ENCODE results near the gene GALK2.

Gene GALK2

DNA sequence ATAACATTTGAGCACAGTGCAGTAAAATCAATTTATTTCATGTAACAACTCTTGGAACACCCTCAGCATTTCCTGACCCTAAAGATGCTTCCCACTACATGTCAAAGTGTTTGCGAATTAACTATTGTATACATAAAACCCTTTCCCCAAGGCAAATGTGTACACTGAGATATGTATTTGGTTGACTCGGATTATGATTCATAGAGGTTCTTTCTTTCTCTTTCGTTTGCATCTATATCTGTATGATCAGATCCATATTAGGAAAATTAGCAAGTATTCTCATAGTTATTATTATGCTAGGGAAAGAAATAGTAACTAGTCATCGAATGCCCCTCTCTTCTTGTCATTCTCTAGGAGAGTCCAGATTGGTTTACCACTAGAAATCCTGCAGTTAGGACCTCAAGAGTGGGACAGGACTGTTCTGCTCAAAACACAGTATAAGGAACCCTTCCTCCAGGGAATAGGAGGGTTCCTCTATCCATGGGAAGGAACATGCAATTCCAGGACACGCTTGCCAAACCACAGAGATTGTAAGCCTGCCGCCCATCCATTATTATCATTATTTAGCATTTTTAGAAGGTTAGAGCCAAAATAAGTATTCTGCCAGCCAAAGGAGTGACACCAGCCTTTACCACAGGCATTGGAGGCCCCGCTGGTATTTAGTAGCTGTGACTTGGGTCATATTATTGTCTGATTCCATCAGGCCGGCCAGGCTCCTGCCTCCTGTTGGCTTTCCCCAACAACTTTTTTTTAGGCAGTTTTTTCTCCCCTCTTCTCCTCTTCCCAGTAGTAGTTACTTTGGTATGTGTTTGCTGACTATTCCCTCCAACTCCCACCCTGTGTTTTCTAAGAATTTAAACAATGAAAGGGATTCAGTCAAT is 100.7 kb downstream of the GALK2 start:
- DNase-seq (ENCODE audit: extremely low spot score, insufficient read length, low read depth) (no peak), FAIRE-seq (no peak)

GRCh38 chr15:49273734-49274318 is 103.8 kb downstream of the GALK2 start:
- DNase-seq (ENCODE audit: extremely low spot score, insufficient read length, low read depth) (no peak), FAIRE-seq (no peak)

DNA sequence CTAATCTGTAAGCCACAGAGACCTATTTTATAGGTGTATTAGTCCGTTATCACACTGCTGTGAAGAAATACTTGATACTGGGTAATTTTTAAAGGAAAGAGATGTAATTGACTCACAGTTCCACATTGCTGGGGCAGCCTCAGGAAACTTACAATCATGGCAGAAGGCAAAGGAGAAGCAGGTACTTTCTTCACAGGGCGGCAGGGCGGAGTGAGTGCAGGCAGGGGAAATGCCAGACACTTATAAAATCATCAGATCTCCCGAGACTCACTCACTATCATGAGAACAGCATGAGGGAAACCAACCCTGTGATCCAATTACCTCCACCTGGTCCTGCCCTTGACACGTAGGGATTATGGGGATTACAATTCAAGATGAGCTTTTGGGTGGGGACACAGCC is 108.7 kb downstream of the GALK2 start:
- DNase-seq (ENCODE audit: extremely low spot score, insufficient read length, low read depth) (no peak), FAIRE-seq (no peak)

DNA sequence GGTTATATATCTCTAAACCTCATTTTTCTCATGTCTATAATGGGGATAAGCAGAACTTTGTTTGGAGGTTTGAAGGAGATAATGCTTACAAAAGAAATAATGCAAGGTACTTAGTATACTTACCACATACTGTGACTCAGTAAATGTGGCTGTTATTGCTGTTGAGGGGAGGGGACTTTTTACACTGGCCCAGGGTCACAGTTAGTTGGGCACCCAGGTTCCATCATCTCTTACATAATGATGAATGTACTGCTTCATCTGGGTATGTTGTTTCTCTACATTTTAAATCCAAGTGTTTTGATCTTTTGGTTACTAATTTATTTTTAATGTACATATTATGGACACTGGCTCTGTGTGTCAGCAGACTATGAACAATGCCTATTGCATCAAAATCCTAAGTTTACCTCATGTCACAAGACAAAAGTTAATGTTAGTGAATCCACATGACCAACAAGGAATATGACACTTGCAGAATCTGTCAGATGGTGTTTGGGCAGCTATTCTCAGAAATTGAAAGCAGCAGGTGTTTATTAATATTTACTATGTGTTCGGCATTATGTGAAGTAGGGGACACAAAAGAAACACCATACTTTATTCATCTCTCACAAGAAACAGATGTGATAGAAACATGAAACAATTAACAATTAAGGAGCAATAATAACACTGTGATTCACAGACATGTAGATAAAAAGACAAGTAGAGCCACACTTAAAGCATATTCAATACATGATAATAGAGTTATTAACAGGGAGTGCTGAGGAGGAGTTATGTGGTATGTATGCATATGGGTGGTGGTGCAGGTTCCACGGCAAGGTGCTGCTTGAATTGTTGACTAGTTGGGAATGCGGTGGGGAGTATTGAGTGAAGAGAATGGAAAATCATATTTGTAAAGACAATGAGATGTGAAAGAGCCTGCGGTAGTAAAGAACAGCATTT is 109.7 kb downstream of the GALK2 start:
- no peak for DNase-seq (ENCODE audit: extremely low spot score, insufficient read length, low read depth)
- FAIRE-seq: no peak

- no peak for DNase-seq (ENCODE audit: extremely low spot score, insufficient read length, low read depth)
- no peak for FAIRE-seq
Measured at GRCh38 chr15:49282366-49282765, 112.3 kb downstream of the GALK2 start.

- no peak for FAIRE-seq
- no peak for DNase-seq (ENCODE audit: extremely low spot score, insufficient read length, low read depth)
Measured at GRCh38 chr15:49286649-49287404, 116.8 kb downstream of the GALK2 start.

GRCh38 chr15:49287481-49287880 is 117.4 kb downstream of the GALK2 start:
- FAIRE-seq (no peak), DNase-seq (ENCODE audit: extremely low spot score, insufficient read length, low read depth) (no peak)

GRCh38 chr15:49288391-49288790 is 118.3 kb downstream of the GALK2 start:
- no peak for FAIRE-seq
- DNase-seq (ENCODE audit: extremely low spot score, insufficient read length, low read depth): no peak

DNA sequence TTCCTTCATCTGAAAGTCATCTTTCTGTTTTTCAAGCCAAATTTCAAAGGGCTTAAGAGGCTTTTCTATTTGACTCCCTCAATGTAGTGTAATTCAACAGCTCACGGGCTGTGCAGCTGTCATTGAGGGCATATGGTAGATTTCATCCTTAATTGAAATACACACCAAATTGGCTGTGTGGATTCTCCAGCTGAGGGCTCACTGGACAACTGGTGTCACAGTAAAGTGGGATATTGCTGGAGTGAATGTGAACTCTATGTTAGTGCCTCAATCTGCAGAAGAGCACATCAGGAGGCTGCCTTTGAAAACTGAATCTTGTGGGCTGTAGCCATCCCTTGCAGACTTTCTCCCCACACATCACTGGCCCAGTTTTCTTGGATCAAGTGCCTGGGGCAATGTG is 120.1 kb downstream of the GALK2 start:
- DNase-seq (ENCODE audit: extremely low spot score, insufficient read length, low read depth) (no peak), FAIRE-seq (no peak)

DNA sequence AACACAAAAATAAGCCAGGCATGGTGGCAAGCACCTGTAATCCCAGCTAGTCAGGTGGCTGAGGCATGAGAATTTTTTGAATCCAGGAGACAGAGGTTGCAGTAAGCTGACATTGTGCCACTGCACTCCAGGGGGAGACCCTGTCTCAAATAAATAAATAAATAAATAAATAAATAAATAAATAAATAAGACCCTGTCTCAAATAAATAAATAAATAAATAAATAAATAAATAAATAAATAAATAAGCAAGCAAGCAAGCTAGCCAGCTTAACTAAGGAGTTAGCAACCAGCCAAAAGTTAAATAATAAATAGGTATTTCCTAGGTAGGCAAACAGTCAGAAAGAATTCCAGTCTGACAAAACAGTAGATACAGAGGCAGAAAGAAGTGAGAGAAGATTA is 123.9 kb downstream of the GALK2 start:
- DNase-seq (ENCODE audit: extremely low spot score, insufficient read length, low read depth): no peak

DNA sequence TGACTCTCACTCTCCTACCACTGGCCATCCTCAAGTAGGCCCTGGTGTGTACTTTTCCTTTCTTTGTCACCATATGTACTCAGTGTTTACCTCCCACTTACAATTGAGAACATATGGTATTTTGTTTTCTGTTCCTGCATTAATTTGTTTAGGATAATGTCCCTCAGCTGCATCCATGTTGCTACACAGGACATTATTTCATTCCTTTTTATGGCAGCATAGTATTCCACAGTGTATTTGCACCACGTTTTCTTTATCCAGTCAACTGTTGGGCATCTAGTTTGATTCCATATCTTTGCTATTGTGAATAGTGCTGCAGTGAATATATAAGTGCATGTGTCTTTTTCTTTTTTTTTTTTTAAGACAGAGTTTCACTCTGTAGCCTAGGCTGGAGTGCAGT is 126.2 kb downstream of the GALK2 start:
- no peak for FAIRE-seq
- DNase-seq (ENCODE audit: extremely low spot score, insufficient read length, low read depth): no peak

More for the DNA sequence above, 123.9 kb downstream of the GALK2 start:
- FAIRE-seq: no peak

- FAIRE-seq (no peak), DNase-seq (ENCODE audit: extremely low spot score, insufficient read length, low read depth) (no peak)
Measured at GRCh38 chr15:49297584-49297983, 127.5 kb downstream of the GALK2 start.

DNA sequence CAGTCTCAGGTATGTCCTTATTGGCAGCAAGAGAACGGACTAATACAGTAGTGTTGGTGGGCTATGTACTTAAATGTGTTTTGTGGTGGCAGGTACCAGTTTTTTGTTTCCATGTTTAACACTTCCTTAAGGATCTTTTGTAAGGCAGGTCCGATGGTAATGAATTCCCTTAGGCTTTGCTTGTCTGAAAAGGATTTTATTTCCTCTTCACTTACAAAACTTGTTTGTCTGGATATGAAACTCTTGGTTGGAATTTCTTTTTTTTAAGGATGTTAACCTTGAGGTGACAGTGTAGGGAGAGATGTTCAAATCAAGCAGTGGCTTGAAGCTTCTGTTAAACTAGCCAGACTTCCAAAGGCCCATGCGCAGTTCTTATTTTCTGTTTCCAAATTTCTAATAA is 130.8 kb downstream of the GALK2 start:
- FAIRE-seq: no peak
- DNase-seq (ENCODE audit: extremely low spot score, insufficient read length, low read depth): no peak

DNA sequence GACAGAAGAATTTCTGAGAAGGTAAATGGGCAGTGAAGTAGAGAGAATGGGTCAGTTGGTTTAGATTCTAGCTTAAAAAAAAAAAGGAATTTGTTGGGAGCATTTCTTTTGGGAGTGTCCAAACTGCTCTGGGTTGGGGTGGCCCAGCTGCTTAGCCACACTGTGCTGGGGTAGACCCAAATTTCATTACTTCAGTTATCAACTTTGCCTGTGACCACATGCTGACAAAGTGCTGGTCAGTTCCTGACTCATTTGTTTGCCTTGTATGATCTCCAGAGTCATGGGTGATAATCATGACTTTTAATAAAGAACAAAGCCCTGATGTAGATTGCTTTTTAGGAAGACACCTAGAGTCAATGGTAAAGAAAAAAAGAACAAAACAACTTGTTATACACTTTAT is 131.5 kb downstream of the GALK2 start:
- FAIRE-seq: no peak
- no peak for DNase-seq (ENCODE audit: extremely low spot score, insufficient read length, low read depth)

DNA sequence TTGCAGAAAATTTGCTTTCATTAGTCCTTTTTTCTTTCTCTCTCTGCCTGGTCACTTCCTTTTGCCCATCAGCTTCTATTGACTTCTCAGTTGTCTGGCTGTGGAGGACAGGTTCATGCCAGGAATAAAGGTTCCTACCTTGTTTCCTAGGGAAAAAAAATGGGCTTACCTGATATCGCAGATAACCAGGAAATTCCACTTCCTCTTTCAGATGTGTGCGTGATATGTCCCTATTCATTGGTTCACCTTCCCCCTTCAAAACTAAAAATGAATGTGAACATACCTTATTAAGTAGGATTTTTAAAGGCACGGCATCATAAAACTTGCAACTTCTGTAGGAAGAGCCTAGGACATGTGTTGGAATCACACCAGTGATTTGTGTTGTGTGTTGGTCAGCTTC is 133.0 kb downstream of the GALK2 start:
- DNase-seq (ENCODE audit: extremely low spot score, insufficient read length, low read depth) (no peak), FAIRE-seq (no peak)

DNA sequence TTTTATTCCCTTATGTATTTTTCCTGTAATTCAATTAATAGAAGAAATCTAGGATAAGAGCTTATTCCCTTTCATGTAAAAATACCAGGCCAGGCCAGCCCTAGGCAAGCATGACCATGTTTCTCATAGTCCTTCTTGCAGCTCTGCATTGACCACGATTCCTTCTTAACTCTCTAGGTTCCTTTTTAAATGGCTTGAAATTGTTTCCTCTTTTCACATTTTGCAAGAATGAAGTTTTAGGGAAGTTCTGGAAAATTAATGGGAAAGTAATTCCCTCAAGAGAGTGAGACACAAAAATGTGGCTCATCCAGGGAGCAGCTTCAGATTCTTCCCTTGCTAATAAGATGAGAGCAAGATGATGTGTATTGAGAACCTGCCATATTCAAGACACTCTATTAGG is 136.5 kb downstream of the GALK2 start:
- FAIRE-seq: no peak
- no peak for DNase-seq (ENCODE audit: extremely low spot score, insufficient read length, low read depth)

DNA sequence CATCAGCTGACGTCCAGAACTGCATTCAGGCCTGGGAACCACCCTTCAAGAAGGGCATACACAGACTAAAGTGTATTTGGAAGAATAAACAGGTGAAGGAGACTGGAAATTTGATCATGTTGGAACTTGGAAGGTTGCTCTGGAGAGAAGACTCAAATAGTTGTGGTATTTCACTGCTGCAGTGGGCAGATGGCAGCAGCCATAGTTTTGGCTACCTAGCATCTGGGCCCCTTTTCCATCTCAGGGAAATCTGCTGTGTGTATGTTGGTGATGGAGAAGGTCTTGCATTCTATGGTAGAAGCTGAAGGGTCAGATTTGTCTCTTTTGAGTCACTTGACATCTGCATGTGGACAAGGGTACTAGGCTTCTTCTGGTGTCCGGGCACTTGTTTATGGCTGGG is 138.6 kb downstream of the GALK2 start:
- DNase-seq (ENCODE audit: extremely low spot score, insufficient read length, low read depth): no peak
- no peak for FAIRE-seq

DNA sequence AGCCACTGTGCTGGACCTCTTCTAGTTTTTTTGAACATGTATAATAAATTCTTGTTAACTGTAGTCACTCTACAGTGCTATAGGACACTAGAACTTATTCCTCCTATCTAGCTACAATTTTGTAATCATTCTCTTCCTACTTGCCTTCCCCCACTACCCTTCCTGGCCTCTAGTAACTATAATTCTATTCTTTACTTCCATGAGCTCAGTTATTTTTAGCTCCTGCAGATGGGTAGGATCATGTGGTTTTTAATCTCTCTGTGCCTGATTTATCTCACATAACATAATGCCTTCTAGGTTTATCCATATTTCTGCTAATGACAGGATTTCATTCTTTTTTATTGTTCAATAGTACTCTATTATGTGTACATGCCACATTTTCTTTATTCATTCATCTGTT is 139.8 kb downstream of the GALK2 start:
- DNase-seq (ENCODE audit: extremely low spot score, insufficient read length, low read depth) (no peak), FAIRE-seq (no peak)

GRCh38 chr15:49313650-49314049 is 143.6 kb downstream of the GALK2 start:
- FAIRE-seq: no peak
- DNase-seq (ENCODE audit: extremely low spot score, insufficient read length, low read depth): no peak

DNA sequence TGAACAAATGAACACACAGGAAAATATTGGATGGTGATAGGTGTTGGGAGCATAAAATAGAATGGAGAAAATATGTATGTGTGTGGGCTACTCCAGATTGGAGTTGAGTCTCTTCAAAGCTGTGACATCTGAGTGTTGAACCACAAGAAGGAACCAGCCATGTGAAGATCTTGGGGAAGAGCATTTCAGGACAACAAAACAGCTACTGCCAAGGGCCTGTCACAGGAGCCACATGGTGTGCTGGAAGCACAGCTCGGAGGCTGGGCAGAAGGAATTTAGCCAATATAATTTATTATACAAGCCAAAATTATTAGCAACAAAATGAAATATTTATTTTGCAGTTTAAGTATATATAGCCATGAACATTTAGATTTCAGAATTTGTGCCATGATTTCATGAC is 144.7 kb downstream of the GALK2 start:
- no peak for DNase-seq (ENCODE audit: extremely low spot score, insufficient read length, low read depth)
- FAIRE-seq: no peak

All from GM18507 (cell line).